ENCODE measurements around the gene LENG9. TPM values are rescaled to one million over a fixed set of nuclear protein-coding genes. Genes with fewer than 3 reads are reported as not detected.

Gene LENG9
- total RNA-seq, 1 donor from 2014 or later = 3.7 TPM

- TF ChIP-seq EZH2 (IDR thresholded peaks at IDR 0.05; ENCODE audit: insufficient read depth, low read length) (no peak), CTCF (IDR thresholded peaks at IDR 0.05; ENCODE audit: insufficient read depth, low read depth, low read length) (no peak)
- no peak overlapping the region for H3K27ac Mint-ChIP-seq (ENCODE audit: unreplicated experiment)
- DNase-seq (ENCODE audit: low read depth) = no peak
- H3K36me3 Mint-ChIP-seq (ENCODE audit: low read depth, unreplicated experiment) = no peaks in the 10 kb centered on the region
- Histone ChIP-seq H3K36me3 (ENCODE audit: insufficient read depth, low read length) (no peaks in the 10 kb centered on the region), H4K20me1 (ENCODE audit: insufficient read depth, low read length) (no peaks in the 10 kb centered on the region), H3K4me3 (ENCODE audit: insufficient read depth, low read depth, low read length) (no peak overlapping the region), H3K4me1 (ENCODE audit: insufficient read depth, low read length) (no peaks in the 10 kb centered on the region), H2AFZ (ENCODE audit: low read depth, low read length) (no peak overlapping the region), H3K27ac (ENCODE audit: low read depth, low read length) (no peak overlapping the region), H3K27me3 (ENCODE audit: insufficient read depth, low read length) (no peaks in the 10 kb centered on the region), H3K9ac (ENCODE audit: low read length) (no peak overlapping the region), H3K4me2 (ENCODE audit: low read length) (no peak overlapping the region), H3K9me3 (ENCODE audit: insufficient read depth, low read depth, low read length) (no peaks in the 10 kb centered on the region), H3K79me2 (ENCODE audit: insufficient read depth, low read length) (no peaks in the 10 kb centered on the region)
- H3K4me3 Mint-ChIP-seq (ENCODE audit: unreplicated experiment) = no peak overlapping the region
- no peaks in the 10 kb centered on the region for H3K4me1 Mint-ChIP-seq (ENCODE audit: low read depth, unreplicated experiment)
- FAIRE-seq = no peak
- peaks cover 16% of the 10 kb centered on the region for H3K27me3 Mint-ChIP-seq (ENCODE audit: low read depth, unreplicated experiment)
- no peaks in the 10 kb centered on the region for H3K9me3 Mint-ChIP-seq (ENCODE audit: unreplicated experiment)
These were observed 20.9 kb upstream of the LENG9 start for GRCh38 chr19:54484451-54484850.

GRCh38 chr19:54482889-54483288, 19.3 kb upstream of the LENG9 start:
- FAIRE-seq = no peak
- H3K27me3 Mint-ChIP-seq (ENCODE audit: low read depth, unreplicated experiment) = peaks cover 18% of the 10 kb centered on the region
- no peaks in the 10 kb centered on the region for H3K27me3 ChIP-seq (ENCODE audit: insufficient read depth, low read length)

More at GRCh38 chr19:54482889-54483288, 19.3 kb upstream of the LENG9 start:
- no peak for TF ChIP-seq CTCF (IDR thresholded peaks at IDR 0.05; ENCODE audit: insufficient read depth, low read depth, low read length)
- TF ChIP-seq EZH2 (IDR thresholded peaks at IDR 0.05; ENCODE audit: insufficient read depth, low read length) = no peak
- no peak overlapping the region for H3K4me3 ChIP-seq (ENCODE audit: insufficient read depth, low read depth, low read length)
- no peaks in the 10 kb centered on the region for H3K79me2 ChIP-seq (ENCODE audit: insufficient read depth, low read length)
- no peaks in the 10 kb centered on the region for H3K36me3 ChIP-seq (ENCODE audit: insufficient read depth, low read length)
- Mint-ChIP-seq H3K9me3 (ENCODE audit: unreplicated experiment) (no peaks in the 10 kb centered on the region), H3K4me1 (ENCODE audit: low read depth, unreplicated experiment) (no peaks in the 10 kb centered on the region), H3K36me3 (ENCODE audit: low read depth, unreplicated experiment) (no peaks in the 10 kb centered on the region), H3K4me3 (ENCODE audit: unreplicated experiment) (no peak overlapping the region), H3K27ac (ENCODE audit: unreplicated experiment) (no peak overlapping the region)
- H3K4me1 ChIP-seq (ENCODE audit: insufficient read depth, low read length) = no peaks in the 10 kb centered on the region
- no peak for DNase-seq (ENCODE audit: low read depth)
- no peak overlapping the region for H3K27ac ChIP-seq (ENCODE audit: low read depth, low read length)
- no peak overlapping the region for H3K9ac ChIP-seq (ENCODE audit: low read length)
- no peaks in the 10 kb centered on the region for H4K20me1 ChIP-seq (ENCODE audit: insufficient read depth, low read length)
- no peak overlapping the region for H2AFZ ChIP-seq (ENCODE audit: low read depth, low read length)
- no peaks in the 10 kb centered on the region for H3K9me3 ChIP-seq (ENCODE audit: insufficient read depth, low read depth, low read length)
- H3K4me2 ChIP-seq (ENCODE audit: low read length) = no peak overlapping the region
